IPS-NIHi7 (cell line): ENCODE measurements around the gene RNASE12.
A peak's percentile ranks its signal among the peaks of the same experiment; 100 is the strongest.
"Not testable (repeated sequence)": the region's sequence is repeated elsewhere in the genome, so short reads cannot be mapped to it uniquely, and the experiment has no call there.

Experiments
- DNase-seq: peaks from one replicate; pipeline ENCODE4 v3.0.0; 2012; ENCODE audit warnings: mixed read lengths; ENCODE audit errors: extremely low spot score

The RNASE12 gene

GRCh38 chr14:20614038-20614840 is 23.1 kb upstream of the RNASE12 start:
- no peak for DNase-seq

- peak; percentile 58 for DNase-seq
These were observed 22.2 kb upstream of the RNASE12 start for GRCh38 chr14:20613094-20614037.

GRCh38 chr14:20612403-20612802 is 21.2 kb upstream of the RNASE12 start:
- DNase-seq, result no peak

GRCh38 chr14:20611277-20611676 is 20.1 kb upstream of the RNASE12 start:
- DNase-seq, result no peak

GRCh38 chr14:20610002-20610765 is 19.0 kb upstream of the RNASE12 start:
- peak; percentile 57 for DNase-seq

GRCh38 chr14:20609215-20610001 is 18.2 kb upstream of the RNASE12 start:
- peak; percentile 66 for DNase-seq

- DNase-seq, result no peak
These were observed 17.4 kb upstream of the RNASE12 start for GRCh38 chr14:20608383-20609110.

GRCh38 chr14:20607617-20608016 is 16.4 kb upstream of the RNASE12 start:
- DNase-seq, result no peak

- DNase-seq, result no peak
These were observed 15.7 kb upstream of the RNASE12 start for GRCh38 chr14:20606902-20607242.

- peak; percentile 82 for DNase-seq
These were observed 15.2 kb upstream of the RNASE12 start for GRCh38 chr14:20606190-20606901.

- DNase-seq, result no peak
These were observed 12.9 kb upstream of the RNASE12 start for GRCh38 chr14:20603813-20604690.

- DNase-seq, result no peak
These were observed 11.4 kb upstream of the RNASE12 start for GRCh38 chr14:20602583-20602982.

- DNase-seq, result no peak
These were observed 10.3 kb upstream of the RNASE12 start for GRCh38 chr14:20601522-20601921.

- DNase-seq, result no peak
These were observed 5.9 kb upstream of the RNASE12 start for GRCh38 chr14:20597108-20597507.

GRCh38 chr14:20595726-20596125 is 4.5 kb upstream of the RNASE12 start:
- DNase-seq, result not testable (repeated sequence)

- DNase-seq, result no peak
These were observed 1.4 kb upstream of the RNASE12 start for GRCh38 chr14:20592574-20592973.

GRCh38 chr14:20587489-20588154 is 3.6 kb downstream of the RNASE12 start, which contains the start of gene RNASE11:
TSS of gene RNASE11 (minus strand) at chr14:20588001.
- DNase-seq, result no peak

GRCh38 chr14:20583908-20584307 is 7.3 kb downstream of the RNASE12 start:
- no peak for DNase-seq
